H9 (cell line): ENCODE data around the gene SDK1. TPM values are rescaled to one million over a fixed set of nuclear protein-coding genes. Genes with fewer than 3 reads are reported as not detected.

Experiments
- DNase-seq: peaks from one replicate; pipeline ENCODE4 v3.0.0-alpha.2; 2017
- H2AFZ ChIP-seq: one replicate; pipeline ENCODE4 v1.6.1; 2013; ENCODE audit warnings: mild to moderate bottlenecking, low read length, control low read depth, moderate library complexity
- H2AK5ac ChIP-seq: 2 replicates; pipeline ENCODE4 v1.6.1; 2013; ENCODE audit warnings: low read length, control low read depth, mixed read lengths; ENCODE audit not compliant: insufficient read length
- H2BK120ac ChIP-seq: one replicate; pipeline ENCODE4 v1.6.1; 2013; ENCODE audit warnings: low read depth, mild to moderate bottlenecking, low read length, control low read depth, inconsistent platforms; ENCODE audit not compliant: poor library complexity, severe bottlenecking
- H2BK12ac ChIP-seq: 2 replicates; pipeline ENCODE4 v1.6.1; 2013; ENCODE audit warnings: low read length, control low read depth, mixed read lengths, low read depth; ENCODE audit not compliant: insufficient read length
- H2BK15ac ChIP-seq: 2 replicates; pipeline ENCODE4 v1.6.1; 2013; ENCODE audit warnings: low read depth, low read length, control low read depth
- H2BK20ac ChIP-seq: one replicate; pipeline ENCODE4 v1.6.1; 2013; ENCODE audit warnings: low read depth, mild to moderate bottlenecking, low read length, control low read depth, inconsistent platforms; ENCODE audit not compliant: poor library complexity, severe bottlenecking
- H2BK5ac ChIP-seq: 2 replicates; pipeline ENCODE4 v1.6.1; 2013; ENCODE audit warnings: low read length, control low read depth, mixed read lengths; ENCODE audit not compliant: insufficient read length
- H3K14ac ChIP-seq: 2 replicates; pipeline ENCODE4 v1.6.1; 2013; ENCODE audit warnings: low read length, control low read depth; ENCODE audit not compliant: insufficient read depth
- H3K18ac ChIP-seq: 2 replicates; pipeline ENCODE4 v1.6.1; 2013; ENCODE audit warnings: low read depth, mild to moderate bottlenecking, mixed read lengths, low read length, control low read depth; ENCODE audit not compliant: insufficient read length
- H3K23ac ChIP-seq: 2 replicates; pipeline ENCODE4 v1.6.1; 2013; ENCODE audit warnings: low read length, control low read depth, mixed read lengths, low read depth; ENCODE audit not compliant: insufficient read length
- H3K23me2 ChIP-seq: 2 replicates; pipeline ENCODE4 v1.6.1; 2013; ENCODE audit warnings: low read depth, mild to moderate bottlenecking, mixed read lengths, low read length, control low read depth; ENCODE audit not compliant: insufficient read length, poor library complexity, severe bottlenecking
- H3K27ac ChIP-seq: 2 replicates; pipeline ENCODE4 v1.5.1; 2013; ENCODE audit warnings: low read length, control low read depth, mixed read lengths, low read depth; ENCODE audit not compliant: insufficient read length
- H3K27me3 ChIP-seq: 2 replicates; pipeline ENCODE4 v1.6.1; 2013; ENCODE audit warnings: low read length, control low read depth, inconsistent platforms; ENCODE audit not compliant: insufficient read depth
- H3K4ac ChIP-seq: 2 replicates; pipeline ENCODE4 v1.6.1; 2013; ENCODE audit warnings: low read depth, mild to moderate bottlenecking, control low read depth, inconsistent platforms, low read length, moderate library complexity
- H3K4me1 ChIP-seq: 2 replicates; pipeline ENCODE4 v1.6.1; 2013; ENCODE audit warnings: low read length, control low read depth, inconsistent platforms; ENCODE audit not compliant: insufficient read depth
- H3K4me2 ChIP-seq: 2 replicates; pipeline ENCODE4 v1.6.1; 2013; ENCODE audit warnings: low read length, control low read depth, mixed read lengths; ENCODE audit not compliant: insufficient read length, insufficient read depth
- H3K56ac ChIP-seq: 2 replicates; pipeline ENCODE4 v1.6.1; 2013; ENCODE audit warnings: low read depth, mild to moderate bottlenecking, mixed read lengths, low read length, control low read depth; ENCODE audit not compliant: insufficient read length
- H3K79me1 ChIP-seq: 2 replicates; pipeline ENCODE4 v1.6.1; 2013; ENCODE audit warnings: low read depth, mild to moderate bottlenecking, moderate library complexity, low read length, control low read depth, inconsistent platforms; ENCODE audit not compliant: insufficient read depth, poor library complexity, severe bottlenecking
- H3K79me2 ChIP-seq: 2 replicates; pipeline ENCODE4 v1.6.1; 2013; ENCODE audit warnings: low read length, control low read depth, inconsistent platforms; ENCODE audit not compliant: insufficient read depth
- H3K9ac ChIP-seq: 2 replicates; pipeline ENCODE4 v1.6.1; 2013; ENCODE audit warnings: low read length, control low read depth, mixed read lengths; ENCODE audit not compliant: insufficient read length; ENCODE audit errors: extremely low read depth
- H3K9me3 ChIP-seq: one replicate; pipeline ENCODE4 v1.6.1; 2013; ENCODE audit warnings: low read depth, low read length, inconsistent platforms; ENCODE audit not compliant: control insufficient read depth
- H3T11ph ChIP-seq: one replicate; pipeline ENCODE4 v1.6.1; 2013; ENCODE audit warnings: mild to moderate bottlenecking, low read length, control low read depth, inconsistent platforms
- H4K20me1 ChIP-seq: one replicate; pipeline ENCODE4 v1.6.1; 2013; ENCODE audit not compliant: control insufficient read depth, insufficient read length, insufficient read depth
- H4K5ac ChIP-seq: 2 replicates; pipeline ENCODE4 v1.6.1; 2013; ENCODE audit warnings: low read depth, mild to moderate bottlenecking, mixed read lengths, low read length, control low read depth; ENCODE audit not compliant: insufficient read length
- H4K8ac ChIP-seq: replicated peaks from 2 replicates; pipeline ENCODE4 v1.6.1; 2013; ENCODE audit warnings: low read length, control low read depth, mixed read lengths, low read depth; ENCODE audit not compliant: insufficient read length
- H4K91ac ChIP-seq: 2 replicates; pipeline ENCODE4 v1.6.1; 2013; ENCODE audit warnings: low read depth, mild to moderate bottlenecking, moderate library complexity, mixed read lengths, low read length, control low read depth; ENCODE audit not compliant: insufficient read length
- H3K27ac Mint-ChIP-seq, 3 experiments: 2 replicates in 2 of 3; 3 replicates in 1 of 3; pipeline ENCODE4 v1.8.0; 2020 to 2021; ENCODE audit warnings: mixed read lengths in 3 of 3, mild to moderate bottlenecking in 1 of 3, moderate library complexity in 1 of 3
- H3K27me3 Mint-ChIP-seq: 2 replicates; pipeline ENCODE4 v1.8.0; 2021; ENCODE audit warnings: low read depth, mild to moderate bottlenecking, moderate library complexity, mixed read lengths
- H3K36me3 Mint-ChIP-seq, 3 experiments: 2 replicates in 2 of 3; 3 replicates in 1 of 3; pipeline ENCODE4 v1.8.0; 2020 to 2021; ENCODE audit warnings: low read depth in 3 of 3, mixed read lengths in 3 of 3; ENCODE audit not compliant: insufficient read depth in 1 of 3
- H3K4me1 Mint-ChIP-seq, 2 experiments: 2 replicates each; pipeline ENCODE4 v1.8.0; 2020; ENCODE audit warnings: mixed read lengths in 2 of 2
- H3K4me3 Mint-ChIP-seq, 2 experiments: 2 replicates in 1 of 2; 3 replicates in 1 of 2; pipeline ENCODE4 v1.8.0; 2020 to 2021; ENCODE audit warnings: mild to moderate bottlenecking in 2 of 2, mixed read lengths in 2 of 2, moderate library complexity in 1 of 2
- H3K9me3 Mint-ChIP-seq, 2 experiments: 2 replicates in 1 of 2; 3 replicates in 1 of 2; pipeline ENCODE4 v1.8.0; 2020; ENCODE audit warnings: mild to moderate bottlenecking in 2 of 2, mixed read lengths in 2 of 2, moderate library complexity in 1 of 2
- CTCF ChIP-seq: fragments of 200-600 bp; sonication (generic); conservative IDR thresholded peaks from 3 replicates; pipeline ENCODE4 v1.8.0; 2021; ENCODE audit warnings: antibody characterized with exemption, mild to moderate bottlenecking
- WGBS: extraction: QIAGEN DNeasy Blood & Tissue Kit; methylation state at CpG from one replicate; pipeline ENCODE4 v1.1.7; 2013; ENCODE audit warnings: missing lambda C conversion rate, low lambda C conversion rate, mixed read lengths; ENCODE audit not compliant: insufficient read length; ENCODE audit errors: extremely low coverage; 5-methylcytosine and 5-hydroxymethylcytosine counted together
- total RNA-seq: library from RNA; stranded (reverse); gene quantifications from 2 replicates; pipeline ENCODE4 v1.2.1, GENCODE V29; 2021

SDK1 gene
- total RNA-seq, 1 experiment from 2014 or later, result 8.7 TPM

- no peak overlapping the region for H3K56ac ChIP-seq
Measured at GRCh38 chr7:3279147-3279818, 21.8 kb upstream of the SDK1 start.

More at GRCh38 chr7:3279147-3279818, 21.8 kb upstream of the SDK1 start:
- Mint-ChIP-seq H3K4me3 (no peak overlapping the region), H3K27ac (peak overlapping the region in 1 of 3 experiments; percentile 52; a peak in 1 of 7 replicates), H3K36me3 (no peaks in the 10 kb centered on the region; a peak in 2 of 7 replicates), H3K27me3 (peaks cover 2% of the 10 kb centered on the region), H3K9me3 (peaks cover 0 to 7% of the 10 kb centered on the region in 2 experiments; a peak in 2 of 5 replicates), H3K4me1 (peaks cover 32 to 47% of the 10 kb centered on the region in 2 experiments)
- Histone ChIP-seq H3K23ac (no peak overlapping the region), H4K20me1 (no peaks in the 10 kb centered on the region), H3K9me3 (no peaks in the 10 kb centered on the region), H3K23me2 (no peaks in the 10 kb centered on the region), H2AK5ac (no peak overlapping the region), H3K4me2 (no peak overlapping the region), H4K91ac (no peak overlapping the region), H2BK120ac (no peak overlapping the region), H3K27me3 (no peaks in the 10 kb centered on the region), H4K5ac (no peak overlapping the region), H3K79me1 (no peaks in the 10 kb centered on the region), H2BK5ac (no peak overlapping the region), H3K4me1 (no peaks in the 10 kb centered on the region; the same call in 1 of the 2 replicates), H3K4ac (no peak overlapping the region), H3K14ac (no peak overlapping the region), H2BK12ac (no peak overlapping the region), H3K79me2 (no peaks in the 10 kb centered on the region), H3K27ac (no peak overlapping the region), H3K18ac (no peak overlapping the region), H4K8ac (no peak overlapping the region), H2AFZ (no peak overlapping the region), H3K9ac (no peak overlapping the region), H3T11ph (no peak overlapping the region), H2BK15ac (no peak overlapping the region), H2BK20ac (no peak overlapping the region)
- DNase-seq, result no peak
- TF ChIP-seq CTCF, result no peak
- no CpG with 5 or more reads among the region's 3 CpGs for WGBS
